ENCODE measurements around the gene SDHA.

- no peak for TF ChIP-seq TCF7 (IDR thresholded peaks at IDR 0.05; ENCODE audit: borderline replicate concordance)
- no peak for TF ChIP-seq RHOXF2B (CRISPR knock-in tag; conservative IDR thresholded peaks at IDR 0.05)
- TF ChIP-seq DDX20 (tag; IDR thresholded peaks at IDR 0.05; ENCODE audit: low read depth) = no peak
- TF ChIP-seq FOXK2 (conservative IDR thresholded peaks at IDR 0.05 in 1 of 2, IDR thresholded peaks at IDR 0.05 in 1 of 2; ENCODE audit: low read depth in 2 of 2) = no peak
- TF ChIP-seq CTCF (IDR thresholded peaks at IDR 0.05 in 2 of 3, conservative IDR thresholded peaks at IDR 0.05 in 1 of 3; ENCODE audit: insufficient read depth in 2 of 3, low read depth in 1 of 3, low read length in 3 of 3) = no peak
- TF ChIP-seq ZFP30 (CRISPR knock-in tag; IDR thresholded peaks at IDR 0.05; ENCODE audit: borderline replicate concordance) = no peak
- TF ChIP-seq ZNF780A (CRISPR knock-in tag; IDR thresholded peaks at IDR 0.05) = no peak
- TF ChIP-seq JUND (IDR thresholded peaks at IDR 0.05; ENCODE audit: borderline replicate concordance, low read depth, low read length) = no peak
- TF ChIP-seq JUND (tag; IDR thresholded peaks at IDR 0.05; ENCODE audit: borderline replicate concordance, low read depth, low read length) = no peak
- no peak for TF ChIP-seq BCLAF1 (IDR thresholded peaks at IDR 0.05; ENCODE audit: borderline replicate concordance in 1 of 2, control insufficient read depth in 1 of 2, low read depth in 2 of 2, low read length in 1 of 2)
- no peak for TF ChIP-seq CBX5 (IDR thresholded peaks at IDR 0.05; ENCODE audit: borderline replicate concordance, low read depth)
- TF ChIP-seq KDM1A (IDR thresholded peaks at IDR 0.05) = no peak
- no peak for TF ChIP-seq SMC3 (conservative IDR thresholded peaks at IDR 0.05; ENCODE audit: insufficient read depth, low read depth, low read length)
- no peak for TF ChIP-seq HCFC1 (IDR thresholded peaks at IDR 0.05; ENCODE audit: low read depth, low read length)
These were observed 37.0 kb upstream of the SDHA start for GRCh38 chr5:181160-181559.

Measured in K562 (cell line).